Mucosa of descending colon (tissue), 3 donors: ENCODE data around the gene SLC25A38. TPM values are rescaled to one million over a fixed set of nuclear protein-coding genes. Genes with fewer than 3 reads are reported as not detected.
"Not testable (repeated sequence)": the region's sequence is repeated elsewhere in the genome, so short reads cannot be mapped to it uniquely, and the experiment has no call there.

Source experiments
- ATAC-seq: fragments of 200-7000 bp; cut with Tn5 transposase; one replicate; pipeline ENCODE4 v1.9.1; 2020; ENCODE audit warnings: mild to moderate bottlenecking, moderate library complexity
- DNase-seq, 3 donors: peaks; one replicate each; pipeline ENCODE4 v3.0.0-alpha.2; 2020
- H3K36me3 ChIP-seq: fragments of 200-600 bp; one replicate; pipeline ENCODE4 v1.8.0; 2021; ENCODE audit warnings: low read depth, mild to moderate bottlenecking
- H3K4me1 ChIP-seq: fragments of 200-600 bp; one replicate; pipeline ENCODE4 v1.8.0; 2021; ENCODE audit warnings: low read depth, mild to moderate bottlenecking
- H3K4me3 ChIP-seq: fragments of 200-600 bp; one replicate; pipeline ENCODE4 v1.8.0; 2021; ENCODE audit warnings: mild to moderate bottlenecking
- H3K9me3 ChIP-seq: fragments of 200-600 bp; one replicate; pipeline ENCODE4 v1.8.0; 2021; ENCODE audit warnings: mild to moderate bottlenecking
- CTCF ChIP-seq: fragments of 200-600 bp; IDR thresholded peaks from one replicate; pipeline ENCODE4 v1.8.0; 2022; ENCODE audit warnings: antibody characterized with exemption, mild to moderate bottlenecking
- intact Hi-C, 2 donors: fragments of 100-400 bp; cut with DNase I in 1 of 2; cut with micrococcal nuclease in 1 of 2; formaldehyde crosslinking; loops; one replicate each; pipeline versions ENCODE4 v1.11.0 to v1.11.1; 2022; cut with DNase I, micrococcal nuclease
- total RNA-seq, 3 donors: library from RNA; stranded (reverse); fragmentation: NEBNext Ultra II Directional in 2 of 3; extraction: Animal tissue kit (Norgen Biotek cat#: 25700) in 2 of 3; gene quantifications; one replicate each; pipeline versions ENCODE4 v1.2.1 to v1.2.4, GENCODE V29; 2021 to 2023
- donor health status: DM: no; HTN: no; CAD: no; lungs with moderate emphysema.
- donor health status: DM: no; HTN: no; CAD: no.
- donor health status: DM: no; HTN: yes; CAD: no.

Gene SLC25A38
- total RNA-seq, 3 donors from 2014 or later: 29.3 to 35.3 (median 34.4) TPM

- Histone ChIP-seq H3K4me3 (no peak overlapping the region), H3K4me1 (peaks cover 27% of the 10 kb centered on the region), H3K9me3 (no peaks in the 10 kb centered on the region), H3K36me3 (peaks cover 5% of the 10 kb centered on the region)
- DNase-seq (no peak), ATAC-seq (no peak)
- intact Hi-C loops: no loop called here
- no peak for TF ChIP-seq CTCF
These were observed 26.5 kb downstream of the SLC25A38 start for GRCh38 chr3:39409514-39410136.

GRCh38 chr3:39410893-39411292 lies 27.7 kb downstream of the SLC25A38 start:
- DNase-seq: no peak
- H3K36me3 ChIP-seq: peaks cover 5% of the 10 kb centered on the region
- intact Hi-C loops: no loop called here
- TF ChIP-seq CTCF: no peak
- no peak for ATAC-seq
- H3K4me3 ChIP-seq: no peak overlapping the region
- H3K9me3 ChIP-seq: no peaks in the 10 kb centered on the region
- peaks cover 27% of the 10 kb centered on the region for H3K4me1 ChIP-seq

- DNase-seq (no peak), ATAC-seq (no peak)
- no peak overlapping the region for H3K4me3 ChIP-seq
- no peak for TF ChIP-seq CTCF
- H3K36me3 ChIP-seq: peaks cover 5% of the 10 kb centered on the region
- intact Hi-C loops: no loop called here
- H3K4me1 ChIP-seq: peaks cover 21% of the 10 kb centered on the region
- no peaks in the 10 kb centered on the region for H3K9me3 ChIP-seq
These were observed 29.6 kb downstream of the SLC25A38 start for GRCh38 chr3:39412668-39413260.

GRCh38 chr3:39413691-39414420 lies 30.7 kb downstream of the SLC25A38 start:
- no peak for DNase-seq
- peak; percentile 26 for ATAC-seq
- no peak for TF ChIP-seq CTCF
- peaks cover 5% of the 10 kb centered on the region for H3K36me3 ChIP-seq
- peaks cover 13% of the 10 kb centered on the region for H3K4me1 ChIP-seq
- intact Hi-C loops: no loop called here
- no peaks in the 10 kb centered on the region for H3K9me3 ChIP-seq
- no peak overlapping the region for H3K4me3 ChIP-seq

GRCh38 chr3:39414421-39414907 lies 31.3 kb downstream of the SLC25A38 start:
- no peak for TF ChIP-seq CTCF
- Histone ChIP-seq H3K36me3 (peaks cover 5% of the 10 kb centered on the region), H3K9me3 (no peaks in the 10 kb centered on the region), H3K4me3 (no peak overlapping the region), H3K4me1 (peaks cover 10% of the 10 kb centered on the region)
- intact Hi-C loops: no loop called here
- ATAC-seq (peak; percentile 82), DNase-seq (peak in 2 of 3 donors; percentile 57 to 74)

- intact Hi-C loops, DNase-seq, ATAC-seq, H3K9me3 ChIP-seq, H3K4me1 ChIP-seq, H3K4me3 ChIP-seq, H3K36me3 ChIP-seq: not testable (repeated sequence)
These were observed 32.1 kb downstream of the SLC25A38 start for GRCh38 chr3:39415302-39415701.
